Islet precursor cell (in vitro differentiated cells): ENCODE data around the gene SOX13.

Experiments used
- DNase-seq: peaks from one replicate; pipeline ENCODE4 v3.0.0-alpha.2; 2018

Gene SOX13

GRCh38 chr1:204065174-204065985, 7.5 kb upstream of the SOX13 start:
- no peak for DNase-seq

GRCh38 chr1:204065986-204066300, 7.0 kb upstream of the SOX13 start:
- DNase-seq: no peak

GRCh38 chr1:204067935-204068334, 5.0 kb upstream of the SOX13 start:
- no peak for DNase-seq

- DNase-seq: no peak
These were observed 3.0 kb upstream of the SOX13 start for GRCh38 chr1:204069887-204070286.

GRCh38 chr1:204070895-204071294, 2.0 kb upstream of the SOX13 start:
- DNase-seq: no peak

- no peak for DNase-seq
These were observed 940 bp downstream of the SOX13 start for GRCh38 chr1:204073837-204074273.

- DNase-seq: peak; percentile 84
These were observed 1.6 kb downstream of the SOX13 start for GRCh38 chr1:204074274-204075138.

GRCh38 chr1:204075139-204075521, 2.2 kb downstream of the SOX13 start:
- DNase-seq: peak; percentile 71

- DNase-seq: peak; percentile 63
These were observed 3.3 kb downstream of the SOX13 start for GRCh38 chr1:204075890-204076846.

- no peak for DNase-seq
These were observed 4.0 kb downstream of the SOX13 start for GRCh38 chr1:204076891-204077290.

- DNase-seq: peak; percentile 68
These were observed 5.2 kb downstream of the SOX13 start for GRCh38 chr1:204077979-204078696.

- DNase-seq: peak; percentile 62
These were observed 6.7 kb downstream of the SOX13 start for GRCh38 chr1:204079608-204079999.

- peak; percentile 99 for DNase-seq
These were observed 7.4 kb downstream of the SOX13 start for GRCh38 chr1:204080163-204080903.

- DNase-seq: no peak
These were observed 8.4 kb downstream of the SOX13 start for GRCh38 chr1:204081164-204081790.

GRCh38 chr1:204081791-204082513, 9.0 kb downstream of the SOX13 start:
- no peak for DNase-seq

- DNase-seq: no peak
These were observed 10.6 kb downstream of the SOX13 start for GRCh38 chr1:204083491-204083890.

GRCh38 chr1:204084247-204084772, 11.4 kb downstream of the SOX13 start:
- DNase-seq: peak; percentile 96

- DNase-seq: peak; percentile 69
These were observed 13.0 kb downstream of the SOX13 start for GRCh38 chr1:204085876-204086275.

GRCh38 chr1:204087181-204087892, 14.4 kb downstream of the SOX13 start:
- no peak for DNase-seq
